Trophoblast cell (in vitro differentiated cells and primary cell): ENCODE data around the gene LRRC3. TPM values are rescaled to one million over a fixed set of nuclear protein-coding genes. Genes with fewer than 3 reads are reported as not detected.

ENCODE experiments used
- DNase-seq, 2 donors: peaks; one replicate each; pipeline ENCODE4 v3.0.0-alpha.2; 2016
- H2AFZ ChIP-seq: 2 replicates; pipeline ENCODE4 v1.6.1; 2013; ENCODE audit warnings: low read length, moderate library complexity, mild to moderate bottlenecking; ENCODE audit not compliant: insufficient read depth, poor library complexity
- H2AK5ac ChIP-seq: 2 replicates; pipeline ENCODE4 v1.6.1; 2013; ENCODE audit warnings: mild to moderate bottlenecking, low read length
- H2BK120ac ChIP-seq: 2 replicates; pipeline ENCODE4 v1.6.1; 2013; ENCODE audit warnings: low read length, mild to moderate bottlenecking, moderate library complexity; ENCODE audit not compliant: insufficient read depth, poor library complexity
- H2BK12ac ChIP-seq: 2 replicates; pipeline ENCODE4 v1.6.1; 2013; ENCODE audit warnings: mild to moderate bottlenecking, low read length, moderate library complexity
- H2BK5ac ChIP-seq: 2 replicates; pipeline ENCODE4 v1.6.1; 2013; ENCODE audit warnings: low read length, low read depth, moderate library complexity, mild to moderate bottlenecking; ENCODE audit not compliant: poor library complexity
- H3K14ac ChIP-seq: 2 replicates; pipeline ENCODE4 v1.6.1; 2013; ENCODE audit warnings: mild to moderate bottlenecking, low read length
- H3K18ac ChIP-seq: 2 replicates; pipeline ENCODE4 v1.6.1; 2013; ENCODE audit warnings: mild to moderate bottlenecking, low read length
- H3K23ac ChIP-seq: 2 replicates; pipeline ENCODE4 v1.6.1; 2013; ENCODE audit warnings: low read length
- H3K27ac ChIP-seq: 2 replicates; pipeline ENCODE4 v1.5.1; 2013; ENCODE audit warnings: low read depth, mild to moderate bottlenecking, inconsistent platforms, low read length, moderate library complexity
- H3K27me3 ChIP-seq: 2 replicates; pipeline ENCODE4 v1.6.1; 2013; ENCODE audit warnings: inconsistent platforms, mild to moderate bottlenecking, low read length, moderate library complexity; ENCODE audit not compliant: insufficient read depth
- H3K36me3 ChIP-seq, 2 experiments: 1 replicate in 1 of 2; 2 replicates in 1 of 2; pipeline ENCODE4 v1.6.1; 2013; ENCODE audit warnings: low read length in 2 of 2, mild to moderate bottlenecking in 2 of 2, moderate library complexity in 1 of 2; ENCODE audit not compliant: insufficient read depth in 2 of 2, control insufficient read depth in 1 of 2
- H3K4ac ChIP-seq: 2 replicates; pipeline ENCODE4 v1.6.1; 2013; ENCODE audit warnings: low read depth, mild to moderate bottlenecking, low read length, moderate library complexity
- H3K4me1 ChIP-seq, 2 experiments: 1 replicate in 1 of 2; 2 replicates in 1 of 2; pipeline ENCODE4 v1.6.1; 2013; ENCODE audit warnings: low read length in 2 of 2, mild to moderate bottlenecking in 2 of 2, moderate library complexity in 1 of 2; ENCODE audit not compliant: insufficient read depth in 2 of 2, control insufficient read depth in 1 of 2
- H3K4me2 ChIP-seq: 2 replicates; pipeline ENCODE4 v1.6.1; 2013; ENCODE audit warnings: inconsistent platforms, mild to moderate bottlenecking, low read length, moderate library complexity
- H3K4me3 ChIP-seq: 2 replicates; pipeline ENCODE4 v1.5.1; 2013; ENCODE audit warnings: mild to moderate bottlenecking, low read depth, low read length, inconsistent platforms
- H3K79me1 ChIP-seq: one replicate; pipeline ENCODE4 v1.6.1; 2013; ENCODE audit warnings: low read length
- H3K79me2 ChIP-seq: 2 replicates; pipeline ENCODE4 v1.6.1; 2013; ENCODE audit warnings: low read length, mild to moderate bottlenecking; ENCODE audit not compliant: control insufficient read depth, insufficient read depth, poor library complexity
- H3K9ac ChIP-seq: 2 replicates; pipeline ENCODE4 v1.6.1; 2013; ENCODE audit warnings: mild to moderate bottlenecking, low read length
- H3K9me3 ChIP-seq: 2 replicates; pipeline ENCODE4 v1.6.1; 2013; ENCODE audit warnings: low read depth, mild to moderate bottlenecking, control low read depth, inconsistent platforms, low read length; ENCODE audit not compliant: insufficient read depth
- H4K12ac ChIP-seq: 2 replicates; pipeline ENCODE4 v1.6.1; 2013; ENCODE audit warnings: low read depth, mild to moderate bottlenecking, low read length, moderate library complexity
- H4K8ac ChIP-seq: 2 replicates; pipeline ENCODE4 v1.6.1; 2013; ENCODE audit warnings: low read depth, mild to moderate bottlenecking, low read length, moderate library complexity
- H4K91ac ChIP-seq: one replicate; pipeline ENCODE4 v1.6.1; 2013; ENCODE audit warnings: low read depth, mild to moderate bottlenecking, low read length, moderate library complexity
- WGBS: extraction: QIAGEN DNeasy Blood & Tissue Kit; methylation state at CpG from one replicate; pipeline ENCODE4 v1.1.7; 2013; ENCODE audit warnings: missing lambda C conversion rate; ENCODE audit not compliant: insufficient read length, insufficient coverage; ENCODE audit errors: extremely low coverage; 5-methylcytosine and 5-hydroxymethylcytosine counted together
- polyA plus RNA-seq: library from polyadenylated mRNA; stranded (reverse); fragments of 200-250 nt; gene quantifications from 2 replicates; pipeline ENCODE4 v1.2.3, GENCODE V29; 2013

The LRRC3 gene
- polyA plus RNA-seq, result 4.8 and 5.0 TPM in 2 replicates

- Histone ChIP-seq H2AK5ac (no peak within 1 kb of the TSS), H3K23ac (no peak within 1 kb of the TSS), H3K79me2 (no peaks in the 10 kb centered on the region), H2BK5ac (no peak within 1 kb of the TSS), H3K79me1 (no peaks in the 10 kb centered on the region), H3K9me3 (peaks cover 4% of the 10 kb centered on the region), H4K8ac (peak within 1 kb of the TSS; percentile 10), H3K18ac (no peak within 1 kb of the TSS), H2BK12ac (no peak within 1 kb of the TSS), H2BK120ac (no peak within 1 kb of the TSS), H3K27me3 (no peaks in the 10 kb centered on the region), H3K27ac (no peak within 1 kb of the TSS), H4K91ac (no peak within 1 kb of the TSS), H3K9ac (no peak within 1 kb of the TSS), H3K4me3 (peak within 1 kb of the TSS; percentile 76), H3K14ac (no peak within 1 kb of the TSS), H2AFZ (peak within 1 kb of the TSS; percentile 53), H3K4me2 (peak within 1 kb of the TSS; percentile 97), H3K4ac (no peak within 1 kb of the TSS), H3K36me3 (no peaks in the 10 kb centered on the region), H4K12ac (no peak within 1 kb of the TSS), H3K4me1 (peaks cover 3 to 6% of the 10 kb centered on the region in 2 experiments)
- WGBS, result no CpG with 5 or more reads among the region's 45 CpGs
- peak; percentile 79 to 91 for DNase-seq
Measured at GRCh38 chr21:44454747-44455523, at the start of gene LRRC3. Gene LRRC3 (plus strand): TSS chr21:44455510. CDS start chr21:44456645, 1,135 bp downstream.

- Histone ChIP-seq H3K79me1 (no peaks in the 10 kb centered on the region), H3K4me2 (no peak overlapping the region), H3K14ac (no peak overlapping the region), H3K23ac (no peak overlapping the region), H3K4me3 (no peak overlapping the region), H3K18ac (no peak overlapping the region), H3K79me2 (no peaks in the 10 kb centered on the region), H3K9me3 (peaks cover 30% of the 10 kb centered on the region), H3K9ac (no peak overlapping the region), H4K12ac (no peak overlapping the region), H4K8ac (no peak overlapping the region), H3K36me3 (no peaks in the 10 kb centered on the region), H3K27me3 (no peaks in the 10 kb centered on the region), H3K4me1 (no peaks in the 10 kb centered on the region), H2AK5ac (no peak overlapping the region), H4K91ac (no peak overlapping the region), H2BK5ac (no peak overlapping the region), H2BK12ac (no peak overlapping the region), H2AFZ (no peak overlapping the region), H2BK120ac (no peak overlapping the region), H3K4ac (no peak overlapping the region), H3K27ac (no peak overlapping the region)
- peak in 1 of 2 donors; percentile 42 for DNase-seq
- WGBS, result no CpG with 5 or more reads among the region's 37 CpGs
Measured at GRCh38 chr21:44405948-44406872, 49.1 kb upstream of the LRRC3 start.

GRCh38 chr21:44406953-44407352 is 48.4 kb upstream of the LRRC3 start:
- no peak overlapping the region for H4K12ac ChIP-seq
- H3K9ac ChIP-seq, result no peak overlapping the region
- H2BK5ac ChIP-seq, result no peak overlapping the region
- H3K4me2 ChIP-seq, result no peak overlapping the region
- no peak overlapping the region for H2BK12ac ChIP-seq
- no peak overlapping the region for H3K27ac ChIP-seq
- H3K9me3 ChIP-seq, result peaks cover 29% of the 10 kb centered on the region
- no peak overlapping the region for H3K23ac ChIP-seq
- no peak overlapping the region for H3K4me3 ChIP-seq
- H3K36me3 ChIP-seq, result no peaks in the 10 kb centered on the region
- H3K79me2 ChIP-seq, result no peaks in the 10 kb centered on the region
- no peaks in the 10 kb centered on the region for H3K4me1 ChIP-seq
- no CpG with 5 or more reads among the region's 8 CpGs for WGBS
- no peak overlapping the region for H2AFZ ChIP-seq
- H3K79me1 ChIP-seq, result no peaks in the 10 kb centered on the region
- H3K4ac ChIP-seq, result no peak overlapping the region
- H3K18ac ChIP-seq, result no peak overlapping the region
- H4K8ac ChIP-seq, result no peak overlapping the region
- no peak overlapping the region for H2AK5ac ChIP-seq
- H3K14ac ChIP-seq, result no peak overlapping the region
- H4K91ac ChIP-seq, result no peak overlapping the region
- H2BK120ac ChIP-seq, result no peak overlapping the region
- no peak for DNase-seq
- no peaks in the 10 kb centered on the region for H3K27me3 ChIP-seq

- H2AK5ac ChIP-seq, result no peak overlapping the region
- no peak overlapping the region for H3K23ac ChIP-seq
- peaks cover 24% of the 10 kb centered on the region for H3K9me3 ChIP-seq
- H2AFZ ChIP-seq, result no peak overlapping the region
- H3K4me3 ChIP-seq, result no peak overlapping the region
- no peak for DNase-seq
- H3K79me1 ChIP-seq, result no peaks in the 10 kb centered on the region
- H3K27ac ChIP-seq, result no peak overlapping the region
- no peak overlapping the region for H2BK12ac ChIP-seq
- H3K79me2 ChIP-seq, result no peaks in the 10 kb centered on the region
- no peak overlapping the region for H3K14ac ChIP-seq
- H4K8ac ChIP-seq, result no peak overlapping the region
- H3K18ac ChIP-seq, result no peak overlapping the region
- H2BK5ac ChIP-seq, result no peak overlapping the region
- H3K27me3 ChIP-seq, result no peaks in the 10 kb centered on the region
- H3K36me3 ChIP-seq, result no peaks in the 10 kb centered on the region
- H4K91ac ChIP-seq, result no peak overlapping the region
- no CpG with 5 or more reads among the region's 7 CpGs for WGBS
- H3K4ac ChIP-seq, result no peak overlapping the region
- H3K9ac ChIP-seq, result no peak overlapping the region
- H3K4me1 ChIP-seq, result no peaks in the 10 kb centered on the region
- H3K4me2 ChIP-seq, result no peak overlapping the region
- no peak overlapping the region for H2BK120ac ChIP-seq
- H4K12ac ChIP-seq, result no peak overlapping the region
Measured at GRCh38 chr21:44407493-44407892, 47.8 kb upstream of the LRRC3 start.
